T-helper 2 cell treated with Interferon-gamma antibody and Interleukin-4, amounts not matched to agents 5 μg/mL and 100 μg/mL, for 36 hours (primary cell): ENCODE measurements around the gene TMEM151B.
"Not testable (repeated sequence)": the region's sequence is repeated elsewhere in the genome, so short reads cannot be mapped to it uniquely, and the experiment has no call there.

Experiments
- DNase-seq: peaks from one replicate; pipeline ENCODE4 v3.0.0; 2021; ENCODE audit warnings: low spot score
- H3K27ac Mint-ChIP-seq: one replicate; pipeline ENCODE4 v1.8.0; 2021; ENCODE audit warnings: mild to moderate bottlenecking, mixed read lengths
- H3K27me3 Mint-ChIP-seq: one replicate; pipeline ENCODE4 v1.8.0; 2021; ENCODE audit warnings: low read depth, mixed read lengths
- H3K36me3 Mint-ChIP-seq: one replicate; pipeline ENCODE4 v1.8.0; 2021; ENCODE audit warnings: low read depth, mixed read lengths
- H3K4me1 Mint-ChIP-seq: one replicate; pipeline ENCODE4 v1.8.0; 2021; ENCODE audit warnings: low read depth, mixed read lengths
- H3K4me3 Mint-ChIP-seq: one replicate; pipeline ENCODE4 v1.8.0; 2022; ENCODE audit warnings: mild to moderate bottlenecking, moderate library complexity, mixed read lengths
- H3K9me3 Mint-ChIP-seq: one replicate; pipeline ENCODE4 v1.8.0; 2021; ENCODE audit warnings: mixed read lengths

Gene TMEM151B

GRCh38 chr6:44333942-44334341 is 63.7 kb downstream of the TMEM151B start:
- Mint-ChIP-seq H3K36me3 (no peaks in the 10 kb centered on the region), H3K4me1 (no peaks in the 10 kb centered on the region), H3K9me3 (no peaks in the 10 kb centered on the region), H3K27ac (no peak overlapping the region), H3K27me3 (peaks cover 24% of the 10 kb centered on the region), H3K4me3 (no peak overlapping the region)
- DNase-seq = no peak

GRCh38 chr6:44335631-44336030 is 65.4 kb downstream of the TMEM151B start:
- no peaks in the 10 kb centered on the region for H3K4me1 Mint-ChIP-seq
- H3K27ac Mint-ChIP-seq = no peak overlapping the region
- H3K36me3 Mint-ChIP-seq = no peaks in the 10 kb centered on the region
- peaks cover 7% of the 10 kb centered on the region for H3K27me3 Mint-ChIP-seq
- DNase-seq = no peak
- H3K9me3 Mint-ChIP-seq = no peaks in the 10 kb centered on the region
- no peak overlapping the region for H3K4me3 Mint-ChIP-seq

- Mint-ChIP-seq H3K27me3 (peaks cover 23% of the 10 kb centered on the region), H3K36me3 (no peaks in the 10 kb centered on the region), H3K27ac (no peak overlapping the region), H3K4me1 (no peaks in the 10 kb centered on the region), H3K9me3 (no peaks in the 10 kb centered on the region), H3K4me3 (no peak overlapping the region)
- peak; percentile 56 for DNase-seq
These were observed 68.2 kb downstream of the TMEM151B start for GRCh38 chr6:44338228-44339122.

- Mint-ChIP-seq H3K27me3 (peaks cover 31% of the 10 kb centered on the region), H3K27ac (no peak overlapping the region), H3K9me3 (no peaks in the 10 kb centered on the region), H3K36me3 (no peaks in the 10 kb centered on the region), H3K4me3 (no peak overlapping the region), H3K4me1 (no peaks in the 10 kb centered on the region)
- DNase-seq = no peak
These were observed 69.1 kb downstream of the TMEM151B start for GRCh38 chr6:44339301-44339700.

GRCh38 chr6:44339763-44340625 is 69.7 kb downstream of the TMEM151B start:
- no peak overlapping the region for H3K27ac Mint-ChIP-seq
- H3K4me1 Mint-ChIP-seq = no peaks in the 10 kb centered on the region
- no peak overlapping the region for H3K4me3 Mint-ChIP-seq
- peak; percentile 8 for DNase-seq
- H3K36me3 Mint-ChIP-seq = no peaks in the 10 kb centered on the region
- peaks cover 38% of the 10 kb centered on the region for H3K27me3 Mint-ChIP-seq
- no peaks in the 10 kb centered on the region for H3K9me3 Mint-ChIP-seq

- Mint-ChIP-seq H3K36me3 (no peaks in the 10 kb centered on the region), H3K27ac (no peak overlapping the region), H3K4me3 (no peak overlapping the region), H3K4me1 (no peaks in the 10 kb centered on the region), H3K27me3 (peaks cover 45% of the 10 kb centered on the region), H3K9me3 (no peaks in the 10 kb centered on the region)
- no peak for DNase-seq
These were observed 71.0 kb downstream of the TMEM151B start for GRCh38 chr6:44341095-44341890.

GRCh38 chr6:44342052-44342451 is 71.8 kb downstream of the TMEM151B start:
- no peaks in the 10 kb centered on the region for H3K36me3 Mint-ChIP-seq
- no peaks in the 10 kb centered on the region for H3K4me1 Mint-ChIP-seq
- no peak overlapping the region for H3K4me3 Mint-ChIP-seq
- no peaks in the 10 kb centered on the region for H3K9me3 Mint-ChIP-seq
- DNase-seq = no peak
- H3K27ac Mint-ChIP-seq = no peak overlapping the region
- H3K27me3 Mint-ChIP-seq = peaks cover 47% of the 10 kb centered on the region

GRCh38 chr6:44342489-44342888 is 72.2 kb downstream of the TMEM151B start, which contains the start of gene SPATS1:
TSS of gene SPATS1 (plus strand) at chr6:44342650. CDS start at chr6:44343096, 446 bp downstream.
- no peak within 1 kb of the TSS for H3K4me3 Mint-ChIP-seq
- H3K4me1 Mint-ChIP-seq = no peaks in the 10 kb centered on the region
- H3K27ac Mint-ChIP-seq = no peak within 1 kb of the TSS
- no peaks in the 10 kb centered on the region for H3K9me3 Mint-ChIP-seq
- DNase-seq = no peak
- no peaks in the 10 kb centered on the region for H3K36me3 Mint-ChIP-seq
- peaks cover 48% of the 10 kb centered on the region for H3K27me3 Mint-ChIP-seq

GRCh38 chr6:44346818-44347217 is 76.6 kb downstream of the TMEM151B start:
- not testable (repeated sequence) for H3K27ac Mint-ChIP-seq, H3K4me3 Mint-ChIP-seq, H3K4me1 Mint-ChIP-seq, H3K9me3 Mint-ChIP-seq, DNase-seq, H3K36me3 Mint-ChIP-seq
- H3K27me3 Mint-ChIP-seq = peaks cover 44% of the 10 kb centered on the region

GRCh38 chr6:44349904-44350649 is 79.8 kb downstream of the TMEM151B start:
- Mint-ChIP-seq H3K4me1 (no peaks in the 10 kb centered on the region), H3K4me3 (no peak overlapping the region), H3K27me3 (peaks cover 15% of the 10 kb centered on the region), H3K36me3 (no peaks in the 10 kb centered on the region), H3K27ac (no peak overlapping the region), H3K9me3 (no peaks in the 10 kb centered on the region)
- DNase-seq = no peak

GRCh38 chr6:44350650-44350994 is 80.4 kb downstream of the TMEM151B start:
- H3K9me3 Mint-ChIP-seq, H3K36me3 Mint-ChIP-seq, H3K27ac Mint-ChIP-seq, H3K4me3 Mint-ChIP-seq, DNase-seq, H3K4me1 Mint-ChIP-seq: not testable (repeated sequence)
- peaks cover 12% of the 10 kb centered on the region for H3K27me3 Mint-ChIP-seq

- no peak overlapping the region for H3K27ac Mint-ChIP-seq
- H3K36me3 Mint-ChIP-seq = no peaks in the 10 kb centered on the region
- no peak for DNase-seq
- peaks cover 20% of the 10 kb centered on the region for H3K27me3 Mint-ChIP-seq
- no peaks in the 10 kb centered on the region for H3K9me3 Mint-ChIP-seq
- H3K4me1 Mint-ChIP-seq = no peaks in the 10 kb centered on the region
- no peak overlapping the region for H3K4me3 Mint-ChIP-seq
These were observed 82.0 kb downstream of the TMEM151B start for GRCh38 chr6:44352259-44352658.

- Mint-ChIP-seq H3K36me3 (no peaks in the 10 kb centered on the region), H3K27me3 (peaks cover 22% of the 10 kb centered on the region), H3K9me3 (no peaks in the 10 kb centered on the region), H3K4me3 (no peak overlapping the region), H3K4me1 (no peaks in the 10 kb centered on the region), H3K27ac (no peak overlapping the region)
- no peak for DNase-seq
These were observed 83.1 kb downstream of the TMEM151B start for GRCh38 chr6:44353336-44353735.
